Activated CD4-positive, alpha-beta memory T cell treated with anti-CD3 and anti-CD28 coated beads for 36 hours (primary cell): ENCODE data around the gene IKBKE. TPM values are rescaled to one million over a fixed set of nuclear protein-coding genes. Genes with fewer than 3 reads are reported as not detected.
A peak's percentile ranks its signal among the peaks of the same experiment; 100 is the strongest.

ENCODE experiments used
- CTCF ChIA-PET: fragments of 350-600 bp; sonication (Branson Sonifier 250); formaldehyde crosslinking; loops from one replicate; lab custom pipeline; 2021; ENCODE audit warnings: antibody characterized with exemption, inconsistent platforms; lab: Charles Lee
- POLR2A ChIA-PET: fragments of 350-600 bp; sonication (Branson Sonifier 250); formaldehyde crosslinking; loops from one replicate; lab custom pipeline; 2021; ENCODE audit warnings: antibody characterized with exemption; lab: Charles Lee
- DNase-seq: peaks from one replicate; pipeline ENCODE4 v3.0.0-alpha.2; 2020
- H3K27ac Mint-ChIP-seq: one replicate; pipeline ENCODE4 v1.8.0; 2021; ENCODE audit warnings: mixed read lengths
- H3K27me3 Mint-ChIP-seq: one replicate; pipeline ENCODE4 v1.8.0; 2021; ENCODE audit warnings: mixed read lengths
- H3K36me3 Mint-ChIP-seq: one replicate; pipeline ENCODE4 v1.8.0; 2021; ENCODE audit warnings: mixed read lengths
- H3K4me1 Mint-ChIP-seq: one replicate; pipeline ENCODE4 v1.8.0; 2021; ENCODE audit warnings: low read depth, mixed read lengths
- H3K4me3 Mint-ChIP-seq: one replicate; pipeline ENCODE4 v1.8.0; 2021; ENCODE audit warnings: mild to moderate bottlenecking, mixed read lengths
- H3K9me3 Mint-ChIP-seq: one replicate; pipeline ENCODE4 v1.8.0; 2021; ENCODE audit warnings: mixed read lengths
- intact Hi-C: fragments of 100-400 bp; cut with micrococcal nuclease; formaldehyde crosslinking; loops from one replicate; pipeline ENCODE4 v1.15.1; 2023
- total RNA-seq, 2 experiments: library from RNA; stranded (reverse); gene quantifications; one replicate each; pipeline ENCODE4 v1.2.3, GENCODE V29; 2021

IKBKE gene
- total RNA-seq, 2 experiments from 2014 or later: 18.4 to 19.4 TPM

GRCh38 chr1:206506405-206507283 is 36.4 kb downstream of the IKBKE start:
- peak overlapping the region; percentile 30 for H3K27ac Mint-ChIP-seq
- H3K9me3 Mint-ChIP-seq: no peaks in the 10 kb centered on the region
- peak; percentile 50 for DNase-seq
- intact Hi-C loops: loop anchor here (2.0 to 10.0 kb wide), 3 partner anchors 36 to 388 kb away; partner anchors contain the start of genes IKBKE, IL24 and MAPKAPK2
- ChIA-PET POLR2A (interaction anchor here (0.7 to 1.9 kb wide), 8 partner anchors 9 to 156 kb away, joined by 3 to 5 read pairs (median 3); no protein-coding TSS in a partner anchor), CTCF (interaction anchor here (0.7 to 2.6 kb wide), 24 partner anchors 10 to 288 kb away, joined by 3 to 10 read pairs (median 4); partner anchors contain the start of gene IKBKE)
- H3K36me3 Mint-ChIP-seq: no peaks in the 10 kb centered on the region
- peaks cover 25% of the 10 kb centered on the region for H3K27me3 Mint-ChIP-seq
- H3K4me3 Mint-ChIP-seq: peak overlapping the region; percentile 71
- H3K4me1 Mint-ChIP-seq: peaks cover 52% of the 10 kb centered on the region

GRCh38 chr1:206507284-206508129 is 37.2 kb downstream of the IKBKE start, which contains the start of gene RASSF5:
Gene RASSF5, plus strand, starts transcription at chr1:206507531. Its CDS starts 72 bp downstream, at chr1:206507603.
- no peaks in the 10 kb centered on the region for H3K9me3 Mint-ChIP-seq
- H3K27ac Mint-ChIP-seq: peak within 1 kb of the TSS; percentile 30
- H3K36me3 Mint-ChIP-seq: no peaks in the 10 kb centered on the region
- peaks cover 47% of the 10 kb centered on the region for H3K4me1 Mint-ChIP-seq
- H3K4me3 Mint-ChIP-seq: peak within 1 kb of the TSS; percentile 71
- peaks cover 26% of the 10 kb centered on the region for H3K27me3 Mint-ChIP-seq
- CTCF ChIA-PET: interaction anchor here (0.8 to 2.6 kb wide), 17 partner anchors 11 to 287 kb away, joined by 3 to 10 read pairs (median 5); partner anchors contain the start of gene IKBKE
- POLR2A ChIA-PET: interaction anchor here (1.0 to 1.9 kb wide), 7 partner anchors 8 to 155 kb away, joined by 3 to 5 read pairs (median 3); no protein-coding TSS in a partner anchor
- intact Hi-C loops: loop anchor here (2.0 to 10.0 kb wide), 3 partner anchors 37 to 387 kb away; partner anchors contain the start of genes IKBKE, IL24 and MAPKAPK2
- DNase-seq: peak; percentile 90

GRCh38 chr1:206508130-206508889 is 38.0 kb downstream of the IKBKE start:
- no peaks in the 10 kb centered on the region for H3K36me3 Mint-ChIP-seq
- H3K9me3 Mint-ChIP-seq: no peaks in the 10 kb centered on the region
- POLR2A ChIA-PET: interaction anchor here (1.0 to 1.9 kb wide), 3 partner anchors 7 to 154 kb away, joined by 3 to 5 read pairs (median 4); no protein-coding TSS in a partner anchor
- CTCF ChIA-PET: interaction anchor here (1.6 kb wide), 1 partner anchor 55 kb away, joined by 5 read pairs; no protein-coding TSS in a partner anchor
- H3K4me3 Mint-ChIP-seq: peak overlapping the region; percentile 67
- H3K4me1 Mint-ChIP-seq: peaks cover 39% of the 10 kb centered on the region
- intact Hi-C loops: loop anchor here (5.0 to 10.0 kb wide), 2 partner anchors 174 to 386 kb away; partner anchors contain the start of genes IL24 and MAPKAPK2
- DNase-seq: no peak
- peaks cover 26% of the 10 kb centered on the region for H3K27me3 Mint-ChIP-seq
- H3K27ac Mint-ChIP-seq: no peak overlapping the region

- no peak overlapping the region for H3K4me3 Mint-ChIP-seq
- POLR2A ChIA-PET: no interaction called here
- peaks cover 26% of the 10 kb centered on the region for H3K27me3 Mint-ChIP-seq
- intact Hi-C loops: loop anchor here (5.0 to 10.0 kb wide), 2 partner anchors 173 to 386 kb away; partner anchors contain the start of genes IL24 and MAPKAPK2
- no peaks in the 10 kb centered on the region for H3K9me3 Mint-ChIP-seq
- CTCF ChIA-PET: no interaction called here
- H3K4me1 Mint-ChIP-seq: peaks cover 33% of the 10 kb centered on the region
- DNase-seq: no peak
- H3K36me3 Mint-ChIP-seq: no peaks in the 10 kb centered on the region
- H3K27ac Mint-ChIP-seq: no peak overlapping the region
Measured at GRCh38 chr1:206508956-206509355, 38.7 kb downstream of the IKBKE start.

GRCh38 chr1:206509612-206510257 is 39.5 kb downstream of the IKBKE start:
- Mint-ChIP-seq H3K27me3 (peaks cover 26% of the 10 kb centered on the region), H3K4me1 (peaks cover 25% of the 10 kb centered on the region), H3K9me3 (no peaks in the 10 kb centered on the region), H3K4me3 (no peak overlapping the region), H3K36me3 (no peaks in the 10 kb centered on the region), H3K27ac (no peak overlapping the region)
- DNase-seq: no peak
- POLR2A ChIA-PET: no interaction called here
- CTCF ChIA-PET: no interaction called here
- intact Hi-C loops: loop anchor here (5.0 to 10.0 kb wide), 2 partner anchors 173 to 385 kb away; partner anchors contain the start of genes IL24 and MAPKAPK2

GRCh38 chr1:206510371-206510770 is 40.1 kb downstream of the IKBKE start:
- no peaks in the 10 kb centered on the region for H3K36me3 Mint-ChIP-seq
- DNase-seq: no peak
- no peak overlapping the region for H3K4me3 Mint-ChIP-seq
- peaks cover 19% of the 10 kb centered on the region for H3K4me1 Mint-ChIP-seq
- H3K27me3 Mint-ChIP-seq: peaks cover 24% of the 10 kb centered on the region
- ChIA-PET POLR2A (no interaction called here), CTCF (no interaction called here)
- no peaks in the 10 kb centered on the region for H3K9me3 Mint-ChIP-seq
- H3K27ac Mint-ChIP-seq: no peak overlapping the region
- intact Hi-C loops: no loop called here

GRCh38 chr1:206511362-206512057 is 41.2 kb downstream of the IKBKE start:
- intact Hi-C loops: no loop called here
- H3K36me3 Mint-ChIP-seq: no peaks in the 10 kb centered on the region
- H3K27ac Mint-ChIP-seq: no peak overlapping the region
- no peak overlapping the region for H3K4me3 Mint-ChIP-seq
- POLR2A ChIA-PET: no interaction called here
- peaks cover 22% of the 10 kb centered on the region for H3K27me3 Mint-ChIP-seq
- no peak for DNase-seq
- CTCF ChIA-PET: interaction anchor here (2.1 kb wide), 1 partner anchor 34 kb away, joined by 8 read pairs; no protein-coding TSS in a partner anchor
- no peaks in the 10 kb centered on the region for H3K9me3 Mint-ChIP-seq
- peaks cover 13% of the 10 kb centered on the region for H3K4me1 Mint-ChIP-seq

GRCh38 chr1:206512058-206512850 is 42.0 kb downstream of the IKBKE start:
- H3K4me1 Mint-ChIP-seq: peaks cover 9% of the 10 kb centered on the region
- no peak for DNase-seq
- H3K9me3 Mint-ChIP-seq: no peaks in the 10 kb centered on the region
- no peak overlapping the region for H3K4me3 Mint-ChIP-seq
- peaks cover 22% of the 10 kb centered on the region for H3K27me3 Mint-ChIP-seq
- intact Hi-C loops: no loop called here
- ChIA-PET CTCF (interaction anchor here (0.9 to 2.1 kb wide), 2 partner anchors 33 to 152 kb away, joined by 5 to 8 read pairs; no protein-coding TSS in a partner anchor), POLR2A (interaction anchor here (0.6 kb wide), 1 partner anchor 29 kb away, joined by 3 read pairs; no protein-coding TSS in a partner anchor)
- no peaks in the 10 kb centered on the region for H3K36me3 Mint-ChIP-seq
- no peak overlapping the region for H3K27ac Mint-ChIP-seq

- no peaks in the 10 kb centered on the region for H3K36me3 Mint-ChIP-seq
- intact Hi-C loops: no loop called here
- no peaks in the 10 kb centered on the region for H3K9me3 Mint-ChIP-seq
- no peak for DNase-seq
- ChIA-PET CTCF (interaction anchor here (0.9 to 2.1 kb wide), 3 partner anchors 22 to 151 kb away, joined by 3 to 8 read pairs (median 5); no protein-coding TSS in a partner anchor), POLR2A (interaction anchor here (0.6 kb wide), 1 partner anchor 28 kb away, joined by 3 read pairs; no protein-coding TSS in a partner anchor)
- peaks cover 9% of the 10 kb centered on the region for H3K4me1 Mint-ChIP-seq
- H3K27me3 Mint-ChIP-seq: peaks cover 22% of the 10 kb centered on the region
- no peak overlapping the region for H3K4me3 Mint-ChIP-seq
- H3K27ac Mint-ChIP-seq: no peak overlapping the region
Measured at GRCh38 chr1:206512851-206513180, 42.5 kb downstream of the IKBKE start.
